Adrenal gland (tissue), 5 donors: ENCODE results near the gene CEACAM1.

Experiments used
- CTCF ChIP-seq, 6 experiments: fragments of 450-650 bp in 4 of 6; fragments of 200-600 bp in 2 of 6; sonication (generic) in 1 of 6; IDR thresholded peaks; 1 replicate in 5 of 6; 2 replicates in 1 of 6; pipeline versions ENCODE4 v1.5.1 to v1.8.0; 2016 to 2021; ENCODE audit warnings: antibody characterized with exemption in 6 of 6, mild to moderate bottlenecking in 2 of 6, moderate library complexity in 1 of 6
- POLR2A ChIP-seq, 2 donors: fragments of 450-650 bp; IDR thresholded peaks; one replicate each; pipeline ENCODE4 v1.6.1; 2017; ENCODE audit warnings: antibody characterized with exemption in 2 of 2, mild to moderate bottlenecking in 2 of 2, moderate library complexity in 1 of 2
- donor health status: DM: no; HTN: no; CAD: no.

- TF ChIP-seq POLR2A (IDR thresholded peaks at IDR 0.05) = no peak
- no peak for TF ChIP-seq CTCF (IDR thresholded peaks at IDR 0.05)
Observed at GRCh38 chr19:42511340-42511739, 16.9 kb downstream of the CEACAM1 start.
